H1 (cell line): Measurements from ENCODE around the gene MRPL50. TPM values are rescaled to one million over a fixed set of nuclear protein-coding genes. Genes with fewer than 3 reads are reported as not detected.

ENCODE experiments used
- CTCF ChIA-PET: fragments of 300-600 bp; sonication (Branson Sonifier 250); formaldehyde crosslinking; loops from one replicate; lab custom pipeline; 2021; ENCODE audit not compliant: partially characterized antibody; lab: Charles Lee
- POLR2A ChIA-PET: fragments of 300-600 bp; sonication (Branson Sonifier 250); formaldehyde crosslinking; loops from one replicate; lab custom pipeline; 2021; ENCODE audit warnings: inconsistent platforms; ENCODE audit not compliant: partially characterized antibody; lab: Charles Lee
- DNase-seq, 2 experiments: peaks; one replicate each; pipeline versions ENCODE4 v3.0.0 to v3.0.0-alpha.2; 2010 to 2022; ENCODE audit warnings: low spot score in 2 of 2, low read depth in 1 of 2, mixed read lengths in 1 of 2
- FAIRE-seq: peaks from 2 replicates; lab custom pipeline; 2011; peaks lifted over from hg19 to GRCh38; lab: Jason Lieb, UNC
- H2AFZ ChIP-seq: 2 replicates; pipeline ENCODE4 v1.8.1; 2012; ENCODE audit warnings: low read length, inconsistent platforms
- H2AK5ac ChIP-seq: 2 replicates; pipeline ENCODE4 v1.6.1; 2013; ENCODE audit warnings: low read depth, low read length
- H2BK120ac ChIP-seq: replicated peaks from 2 replicates; pipeline ENCODE3; 2013; ENCODE audit warnings: low read depth, low read length, inconsistent platforms
- H2BK12ac ChIP-seq: 2 replicates; pipeline ENCODE4 v1.6.1; 2013; ENCODE audit warnings: low read depth, low read length
- H2BK15ac ChIP-seq: 2 replicates; pipeline ENCODE4 v1.6.1; 2013; ENCODE audit warnings: low read length
- H2BK20ac ChIP-seq: 2 replicates; pipeline ENCODE4 v1.6.1; 2013; ENCODE audit warnings: low read length
- H2BK5ac ChIP-seq: 2 replicates; pipeline ENCODE4 v1.6.1; 2013; ENCODE audit warnings: low read depth, low read length
- H3K14ac ChIP-seq: 2 replicates; pipeline ENCODE4 v1.6.1; 2013; ENCODE audit warnings: inconsistent platforms; ENCODE audit not compliant: insufficient read length
- H3K18ac ChIP-seq: 2 replicates; pipeline ENCODE4 v1.6.1; 2013; ENCODE audit warnings: low read length; ENCODE audit errors: extremely low read depth
- H3K23ac ChIP-seq: 2 replicates; pipeline ENCODE4 v1.6.1; 2013; ENCODE audit warnings: inconsistent platforms; ENCODE audit not compliant: insufficient read length
- H3K23me2 ChIP-seq: 2 replicates; pipeline ENCODE4 v1.6.1; 2013; ENCODE audit warnings: low read depth, low read length
- H3K27ac ChIP-seq: 2 replicates; pipeline ENCODE4 v1.6.1; 2011; ENCODE audit warnings: low read depth, low read length, inconsistent platforms
- H3K27me3 ChIP-seq, 4 experiments: replicated peaks in 1 of 4; 1 replicate in 1 of 4; 2 replicates in 3 of 4; pipeline versions ENCODE4 v1.6.1 to v1.8.1; 2011 to 2013; ENCODE audit warnings: low read length in 3 of 4, mild to moderate bottlenecking in 3 of 4, inconsistent platforms in 2 of 4, mixed read lengths in 2 of 4, moderate library complexity in 1 of 4; ENCODE audit not compliant: control insufficient read depth in 3 of 4, insufficient read depth in 3 of 4; ENCODE audit errors: extremely low read depth in 1 of 4
- H3K36me3 ChIP-seq, 4 experiments: 2 replicates each; pipeline versions ENCODE4 v1.6.1 to v1.8.1; 2011 to 2013; ENCODE audit warnings: mild to moderate bottlenecking in 4 of 4, low read length in 3 of 4, moderate library complexity in 2 of 4, control low read depth in 1 of 4, inconsistent platforms in 1 of 4; ENCODE audit not compliant: insufficient read depth in 4 of 4, control insufficient read depth in 2 of 4
- H3K4ac ChIP-seq: replicated peaks from 2 replicates; pipeline ENCODE3; 2013; ENCODE audit warnings: low read length, low read depth, mixed read lengths, inconsistent platforms; ENCODE audit not compliant: insufficient read length
- H3K4me1 ChIP-seq, 4 experiments: replicated peaks in 1 of 4; 1 replicate in 1 of 4; 2 replicates in 3 of 4; pipeline versions ENCODE4 v1.6.1 to v1.8.1; 2011 to 2013; ENCODE audit warnings: low read length in 3 of 4, inconsistent platforms in 2 of 4, mixed read lengths in 1 of 4; ENCODE audit not compliant: insufficient read depth in 4 of 4, control insufficient read depth in 3 of 4
- H3K4me2 ChIP-seq, 2 experiments: 2 replicates each; pipeline versions ENCODE4 v1.6.1 to v1.8.1; 2011 to 2013; ENCODE audit warnings: low read depth in 2 of 2, low read length in 2 of 2, control low read depth in 1 of 2, inconsistent platforms in 1 of 2, mild to moderate bottlenecking in 1 of 2; ENCODE audit not compliant: insufficient read depth in 1 of 2
- H3K4me3 ChIP-seq, 4 experiments: fragments of 200-600, 300-600 bp in 1 of 4; sonication (generic), shearing (Covaris generic), sonication (Bioruptor Twin) in 1 of 4; 2 replicates each; pipeline versions ENCODE4 v1.5.1 to v1.8.1; 2011 to 2016; ENCODE audit warnings: low read length in 4 of 4, low read depth in 3 of 4, control low read depth in 2 of 4, inconsistent platforms in 2 of 4, mild to moderate bottlenecking in 2 of 4, mixed read lengths in 1 of 4, moderate library complexity in 1 of 4; ENCODE audit not compliant: insufficient read depth in 2 of 4; ENCODE audit errors: extremely low read depth in 1 of 4
- H3K56ac ChIP-seq: replicated peaks from 2 replicates; pipeline ENCODE3; 2013; ENCODE audit warnings: low read depth, mild to moderate bottlenecking, mixed read lengths, low read length, inconsistent platforms; ENCODE audit not compliant: insufficient read length
- H3K79me1 ChIP-seq: 2 replicates; pipeline ENCODE4 v1.6.1; 2013; ENCODE audit warnings: low read depth, low read length, control low read depth
- H3K79me2 ChIP-seq, 2 experiments: 2 replicates each; pipeline versions ENCODE4 v1.6.1 to v1.8.1; 2012 to 2013; ENCODE audit warnings: low read length in 2 of 2, mild to moderate bottlenecking in 2 of 2, inconsistent platforms in 1 of 2; ENCODE audit not compliant: insufficient read depth in 2 of 2, control insufficient read depth in 1 of 2
- H3K9ac ChIP-seq, 4 experiments: replicated peaks in 1 of 4; 1 replicate in 1 of 4; 2 replicates in 3 of 4; pipeline versions ENCODE4 v1.6.1 to v1.8.1; 2011 to 2013; ENCODE audit warnings: low read depth in 3 of 4, low read length in 3 of 4, control low read depth in 2 of 4, mild to moderate bottlenecking in 2 of 4, moderate library complexity in 2 of 4, inconsistent platforms in 1 of 4; ENCODE audit errors: extremely low read depth in 1 of 4
- H3K9me3 ChIP-seq, 2 experiments: 2 replicates each; pipeline versions ENCODE4 v1.6.1 to v1.8.1; 2012 to 2013; ENCODE audit warnings: mild to moderate bottlenecking in 2 of 2, moderate library complexity in 2 of 2, control low read depth in 1 of 2, inconsistent platforms in 1 of 2, low read depth in 1 of 2, low read length in 1 of 2, mixed read lengths in 1 of 2; ENCODE audit not compliant: insufficient read depth in 2 of 2
- H4K20me1 ChIP-seq, 2 experiments: replicated peaks in 1 of 2; 2 replicates each; pipeline versions ENCODE3 to v1.8.1; 2011 to 2013; ENCODE audit warnings: inconsistent platforms in 2 of 2, low read length in 2 of 2, mild to moderate bottlenecking in 1 of 2; ENCODE audit not compliant: insufficient read depth in 2 of 2, control insufficient read depth in 1 of 2
- H4K5ac ChIP-seq: 2 replicates; pipeline ENCODE4 v1.6.1; 2013; ENCODE audit warnings: low read length, low read depth, mixed read lengths, inconsistent platforms; ENCODE audit not compliant: insufficient read length
- H4K8ac ChIP-seq: 2 replicates; pipeline ENCODE4 v1.8.0; 2013; ENCODE audit warnings: mild to moderate bottlenecking, moderate library complexity, low read length, inconsistent platforms; ENCODE audit not compliant: insufficient read depth; ENCODE audit errors: extremely low read depth
- H4K91ac ChIP-seq: replicated peaks from 2 replicates; pipeline ENCODE3; 2013; ENCODE audit warnings: low read length, mixed read lengths, inconsistent platforms; ENCODE audit not compliant: insufficient read length
- ASH2L ChIP-seq: fragments of 200-600, 300-600 bp; sonication (generic); IDR thresholded peaks from one replicate; pipeline ENCODE4 v1.7.1; 2017; ENCODE audit warnings: low read length
- BACH1 ChIP-seq: IDR thresholded peaks from 2 replicates; pipeline ENCODE4 v1.6.1; 2012; ENCODE audit warnings: low read length, improper control_type of control experiment
- BCL11A ChIP-seq, 2 experiments: IDR thresholded peaks; one replicate each; pipeline ENCODE4 v1.6.1; 2011; ENCODE audit warnings: low read depth in 2 of 2, low read length in 2 of 2, mild to moderate bottlenecking in 2 of 2
- BRCA1 ChIP-seq: IDR thresholded peaks from 2 replicates; pipeline ENCODE4 v1.6.1; 2012; ENCODE audit warnings: low read depth, low read length, improper control_type of control experiment
- CTBP2 ChIP-seq: IDR thresholded peaks from 2 replicates; pipeline ENCODE4 v1.7.0; 2011; ENCODE audit warnings: borderline replicate concordance, mild to moderate bottlenecking, moderate library complexity, mixed read lengths, low read length; ENCODE audit not compliant: insufficient read depth, insufficient read length
- GTF2F1 ChIP-seq: IDR thresholded peaks from 2 replicates; pipeline ENCODE4 v1.6.1; 2012; ENCODE audit warnings: low read depth, low read length, improper control_type of control experiment, borderline replicate concordance
- KDM5A ChIP-seq: fragments of 200-600 bp; IDR thresholded peaks from 2 replicates; pipeline ENCODE4 v1.7.1; 2012; ENCODE audit warnings: mild to moderate bottlenecking, low read length, inconsistent platforms, mixed read lengths
- NRF1 ChIP-seq: IDR thresholded peaks from 2 replicates; pipeline ENCODE4 v1.6.1; 2011; ENCODE audit warnings: mild to moderate bottlenecking, low read depth, low read length, improper control_type of control experiment
- POLR2A ChIP-seq, 2 experiments: IDR thresholded peaks; 1 replicate in 1 of 2; 2 replicates in 1 of 2; pipeline ENCODE4 v1.6.1; 2011; ENCODE audit warnings: low read depth in 2 of 2, low read length in 2 of 2, mild to moderate bottlenecking in 2 of 2; ENCODE audit errors: control extremely low read depth in 1 of 2
- POLR2AphosphoS5 ChIP-seq: IDR thresholded peaks from 2 replicates; pipeline ENCODE4 v1.6.1; 2011; ENCODE audit warnings: low read depth, low read length
- SUZ12 ChIP-seq: fragments of 200-600 bp; sonication (generic); IDR thresholded peaks from 2 replicates; pipeline ENCODE4 v1.6.1; 2012; ENCODE audit warnings: mild to moderate bottlenecking, inconsistent platforms, low read length, moderate library complexity, mixed read lengths
- TAF1 ChIP-seq: IDR thresholded peaks from 2 replicates; pipeline ENCODE4 v1.6.1; 2011; ENCODE audit warnings: mild to moderate bottlenecking, low read depth, low read length
- USF2 ChIP-seq: IDR thresholded peaks from 2 replicates; pipeline ENCODE4 v1.6.1; 2011; ENCODE audit warnings: low read length, improper control_type of control experiment
- WGBS, 2 experiments: shearing (Covaris generic) in 1 of 2; methylation state at CpG; one replicate each; pipeline versions ENCODE4 v1.1.6 to v1.1.7; 2013 to 2015; ENCODE audit warnings: low lambda C conversion rate in 2 of 2, mixed read lengths in 2 of 2, inconsistent platforms in 1 of 2, low coverage in 1 of 2, missing lambda C conversion rate in 1 of 2; ENCODE audit not compliant: insufficient replicate concordance in 2 of 2, insufficient coverage in 1 of 2, insufficient read length in 1 of 2; ENCODE audit errors: extremely low coverage in 1 of 2, missing lambda C conversion rate in 1 of 2; 5-methylcytosine and 5-hydroxymethylcytosine counted together
- polyA plus RNA-seq, 7 experiments: library from polyadenylated mRNA; depleted of rRNA in 3 of 7; stranded (reverse) in 5 of 7; unstranded in 2 of 7; fragments of >200 nt in 5 of 7; fragments of 200-250 nt in 2 of 7; gene quantifications; 1 replicate in 5 of 7; 2 replicates in 1 of 7; 4 replicates in 1 of 7; pipeline versions ENCODE4 v1.2.1 to v1.2.3, GENCODE V29; 2011 to 2013; ENCODE audit warnings: missing spikeins in 2 of 7, mixed read lengths in 2 of 7
- total RNA-seq: library from RNA; stranded (reverse); fragmentation: NEBNext Ultra II Directional; extraction: Animal tissue kit (Norgen Biotek cat#: 25700); gene quantifications from 2 replicates; pipeline ENCODE4 v1.2.1, GENCODE V29; 2021
- TF ChIP-seq, protein P1 (sequence below): IDR thresholded peaks from 2 replicates; pipeline ENCODE4 v1.6.1; 2012; ENCODE audit warnings: inconsistent platforms

MRPL50 gene
- total and polyA plus RNA-seq, 2 of the 8 experiments (the other 6 are each of a cell fraction or from before 2014, with no cell fraction given) = 17.8 to 25.1 TPM

DNA sequence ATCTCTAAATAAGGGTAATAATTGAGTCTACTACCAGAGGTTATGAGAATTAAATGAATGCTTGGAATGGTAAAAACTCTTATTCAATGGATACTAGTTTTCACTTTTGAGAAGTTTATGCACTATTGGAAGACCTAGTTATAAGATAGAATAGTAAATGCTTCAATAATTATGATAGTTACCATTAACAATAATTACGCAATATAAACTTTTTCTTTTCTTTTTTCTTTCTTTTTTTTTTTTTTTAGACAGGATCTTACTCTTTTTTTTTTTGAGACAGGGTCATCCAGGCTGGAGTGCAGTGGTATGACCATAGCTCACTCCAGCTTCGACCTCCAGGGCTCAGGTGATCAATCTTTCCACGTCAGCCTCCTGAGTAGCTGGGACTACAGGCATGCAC lies 30.5 kb upstream of the MRPL50 start:
- CTCF ChIA-PET = interaction anchor here (0.6 to 2.1 kb wide), 3 partner anchors 9 to 30 kb away, joined by 3 to 7 read pairs (median 3); no protein-coding TSS in a partner anchor
- H3K79me2 ChIP-seq = no peaks in the 10 kb centered on the region
- TF ChIP-seq TAF1 (no peak), CTBP2 (no peak), NRF1 (no peak), GTF2F1 (no peak), KDM5A (no peak), SUZ12 (no peak), ASH2L (no peak), POLR2A (IDR thresholded peaks at IDR 0.05; ENCODE audit: control extremely low read depth in 1 of 2, low read depth in 2 of 2, low read length in 2 of 2) (no peak), BACH1 (no peak), BCL11A (IDR thresholded peaks at IDR 0.05; ENCODE audit: low read depth in 2 of 2, low read length in 2 of 2) (no peak), USF2 (no peak), POLR2AphosphoS5 (no peak), BRCA1 (no peak)
- TF ChIP-seq, protein P1, sequence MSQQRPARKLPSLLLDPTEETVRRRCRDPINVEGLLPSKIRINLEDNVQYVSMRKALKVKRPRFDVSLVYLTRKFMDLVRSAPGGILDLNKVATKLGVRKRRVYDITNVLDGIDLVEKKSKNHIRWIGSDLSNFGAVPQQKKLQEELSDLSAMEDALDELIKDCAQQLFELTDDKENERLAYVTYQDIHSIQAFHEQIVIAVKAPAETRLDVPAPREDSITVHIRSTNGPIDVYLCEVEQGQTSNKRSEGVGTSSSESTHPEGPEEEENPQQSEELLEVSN = no peak

More for the DNA sequence above, 30.5 kb upstream of the MRPL50 start:
- Histone ChIP-seq H4K8ac (no peak overlapping the region), H3K4me2 (no peak overlapping the region), H3K4ac (no peak overlapping the region), H3K9me3 (no peaks in the 10 kb centered on the region), H4K91ac (no peak overlapping the region), H2BK12ac (no peak overlapping the region), H3K27ac (no peak overlapping the region), H2AFZ (no peak overlapping the region), H3K18ac (no peak overlapping the region), H3K14ac (no peak overlapping the region), H4K5ac (no peak overlapping the region), H2BK15ac (no peak overlapping the region), H3K56ac (no peak overlapping the region), H3K9ac (no peak overlapping the region), H3K79me1 (no peaks in the 10 kb centered on the region), H3K27me3 (no peaks in the 10 kb centered on the region), H2BK5ac (no peak overlapping the region), H3K4me3 (no peak overlapping the region), H2AK5ac (no peak overlapping the region), H3K23ac (no peak overlapping the region), H3K4me1 (no peaks in the 10 kb centered on the region), H4K20me1 (no peaks in the 10 kb centered on the region), H3K23me2 (no peaks in the 10 kb centered on the region), H2BK120ac (no peak overlapping the region), H2BK20ac (no peak overlapping the region), H3K36me3 (no peaks in the 10 kb centered on the region)
- DNase-seq (no peak), FAIRE-seq (no peak)
- POLR2A ChIA-PET = interaction anchor here (1.9 kb wide), 1 partner anchor 10 kb away, joined by 6 read pairs; no protein-coding TSS in a partner anchor
- WGBS, 2 experiments = 82% methylated on average over 3 of the region's 3 CpGs; no CpG with 5 or more reads in 1 of the 2 experiments
